T47D (cell line): Measurements from ENCODE around the gene MACROD1.

Experiments used
- DNase-seq, 2 experiments: peaks; one replicate each; pipeline versions ENCODE4 v3.0.0 to v3.0.0-alpha.2; 2011 to 2012; ENCODE audit warnings: low read depth in 1 of 2, low spot score in 1 of 2
- JUND ChIP-seq: IDR thresholded peaks from 2 replicates; pipeline ENCODE4 v1.6.1; 2012; ENCODE audit warnings: low read depth
- in situ Hi-C: cut with HindIII; loops from 2 replicates; pipeline ENCODE4 v1.10.0; 2016; ENCODE audit warnings: low sequenced_read_pairs, low pct_unique_long_range_greater_than_20kb

The MACROD1 gene

GRCh38 chr11:64165842-64166635 lies at the start of gene MACROD1:
Gene MACROD1 (minus strand): TSS chr11:64166113. CDS start chr11:64165994, 119 bp downstream.
- TF ChIP-seq JUND: no peak; the same call in none of the 2 replicates
- peak; percentile 91 to 100 for DNase-seq
- in situ Hi-C loops: loop anchor here (10.0 kb wide), 1 partner anchor 161 kb away; no protein-coding TSS in a partner anchor

GRCh38 chr11:64211181-64211872 lies 45.4 kb upstream of the MACROD1 start:
- in situ Hi-C loops: no loop called here
- TF ChIP-seq JUND: no peak
- DNase-seq: no peak

GRCh38 chr11:64210301-64211020 lies 44.5 kb upstream of the MACROD1 start:
- DNase-seq: no peak
- TF ChIP-seq JUND: no peak
- in situ Hi-C loops: no loop called here

- no peak for TF ChIP-seq JUND
- no peak for DNase-seq
- in situ Hi-C loops: no loop called here
These were observed 43.6 kb upstream of the MACROD1 start for GRCh38 chr11:64209563-64209843.

- no peak for TF ChIP-seq JUND
- in situ Hi-C loops: no loop called here
- no peak for DNase-seq
These were observed 43.1 kb upstream of the MACROD1 start for GRCh38 chr11:64208796-64209562.

- in situ Hi-C loops: no loop called here
- no peak for TF ChIP-seq JUND
- no peak for DNase-seq
These were observed 42.3 kb upstream of the MACROD1 start for GRCh38 chr11:64208086-64208795.

- in situ Hi-C loops: no loop called here
- no peak for DNase-seq
- no peak for TF ChIP-seq JUND
These were observed 41.6 kb upstream of the MACROD1 start for GRCh38 chr11:64207256-64208085.

- DNase-seq: no peak
- no peak for TF ChIP-seq JUND
- in situ Hi-C loops: no loop called here
These were observed 40.7 kb upstream of the MACROD1 start, which contains the start of gene FERMT3 for GRCh38 chr11:64206457-64207255. Gene FERMT3 (plus strand): TSS chr11:64206721. CDS start chr11:64207365, 644 bp downstream.

- DNase-seq: peak; percentile 87 to 93
- TF ChIP-seq JUND: no peak
- in situ Hi-C loops: no loop called here
These were observed 38.6 kb upstream of the MACROD1 start for GRCh38 chr11:64204464-64204989.

GRCh38 chr11:64204080-64204440 lies 38.1 kb upstream of the MACROD1 start:
- DNase-seq: no peak
- in situ Hi-C loops: no loop called here

More at GRCh38 chr11:64204080-64204440, 38.1 kb upstream of the MACROD1 start:
- TF ChIP-seq JUND: no peak
